Measurements from ENCODE around the gene PLEKHH1.

- TF ChIP-seq POLR2AphosphoS5 (IDR thresholded peaks at IDR 0.05) (no peak), CTCF (IDR thresholded peaks at IDR 0.05; ENCODE audit: poor library complexity, severe bottlenecking) (no peak)
These were observed 630 bp downstream of the PLEKHH1 start for GRCh38 chr14:67533754-67534085.

All from neural cell (in vitro differentiated cells).